GM19043 (cell line): Measurements from ENCODE around the gene KIAA0586.
"Not testable (repeated sequence)": the region's sequence is repeated elsewhere in the genome, so short reads cannot be mapped to it uniquely, and the experiment has no call there.

Source experiments
- ATAC-seq: cut with Tn5 transposase; IDR thresholded peaks from one replicate; pipeline ENCODE4 v1.9.1; 2021; ENCODE audit warnings: low read depth; ENCODE audit not compliant: unreplicated experiment

The KIAA0586 gene

DNA sequence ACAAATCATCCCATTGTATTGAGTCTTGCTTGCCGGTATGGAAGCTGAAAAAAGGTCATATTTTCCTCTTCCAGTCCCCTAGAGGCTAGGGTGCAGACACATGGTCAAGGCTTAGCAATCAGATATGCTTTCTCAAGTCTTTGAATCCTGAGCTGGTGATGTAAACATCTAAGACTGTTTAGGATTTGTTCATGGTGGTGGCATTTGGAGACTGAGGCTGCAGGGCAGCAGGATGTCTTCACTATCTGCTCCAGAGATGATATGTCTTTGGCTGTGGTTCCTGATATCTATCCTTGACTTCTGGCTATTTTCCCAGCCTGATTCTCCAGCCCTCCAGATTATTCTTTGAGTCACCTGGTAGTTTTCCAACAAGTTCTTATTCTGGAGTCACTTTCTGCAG, 159.8 kb downstream of the KIAA0586 start:
- ATAC-seq = no peak

DNA sequence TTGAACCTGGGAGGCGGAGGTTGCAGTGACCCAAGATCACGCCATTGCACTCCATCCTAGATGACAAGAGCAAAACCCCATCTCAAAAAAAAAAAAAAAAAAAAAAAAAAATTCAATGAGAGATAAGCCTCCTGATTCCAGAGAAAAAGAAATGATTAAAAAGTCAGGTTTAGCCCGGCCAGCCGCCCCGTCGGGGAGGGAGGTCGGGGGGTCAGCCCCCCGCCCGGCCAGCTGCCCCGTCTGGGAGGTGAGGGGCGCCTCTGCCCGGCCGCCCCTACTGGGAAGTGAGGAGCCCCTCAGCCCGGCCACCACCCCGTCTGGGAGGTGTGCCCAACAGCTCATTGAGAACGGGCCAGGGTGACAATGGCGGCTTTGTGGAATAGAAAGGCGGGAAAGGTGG, 160.8 kb downstream of the KIAA0586 start:
- not testable (repeated sequence) for ATAC-seq

DNA sequence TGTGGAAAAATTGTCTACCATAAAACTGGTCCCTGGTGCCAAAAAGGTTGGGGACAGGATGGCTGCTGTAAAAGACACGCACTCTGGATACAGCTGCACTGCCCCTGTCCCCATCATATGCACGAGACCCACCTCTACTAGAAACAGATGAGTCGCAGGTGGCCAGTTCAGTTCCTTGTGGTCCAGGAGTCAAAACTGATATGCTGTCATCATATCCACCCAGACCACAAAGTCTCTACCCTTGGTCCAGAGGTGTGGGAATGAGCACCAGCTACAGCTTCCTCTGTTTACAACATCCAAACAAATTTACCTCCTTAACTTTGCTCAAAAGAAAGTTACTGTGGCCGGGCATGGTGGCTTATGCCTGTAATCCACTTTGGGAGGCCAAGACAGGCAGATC, 166.5 kb downstream of the KIAA0586 start:
- no peak for ATAC-seq

DNA sequence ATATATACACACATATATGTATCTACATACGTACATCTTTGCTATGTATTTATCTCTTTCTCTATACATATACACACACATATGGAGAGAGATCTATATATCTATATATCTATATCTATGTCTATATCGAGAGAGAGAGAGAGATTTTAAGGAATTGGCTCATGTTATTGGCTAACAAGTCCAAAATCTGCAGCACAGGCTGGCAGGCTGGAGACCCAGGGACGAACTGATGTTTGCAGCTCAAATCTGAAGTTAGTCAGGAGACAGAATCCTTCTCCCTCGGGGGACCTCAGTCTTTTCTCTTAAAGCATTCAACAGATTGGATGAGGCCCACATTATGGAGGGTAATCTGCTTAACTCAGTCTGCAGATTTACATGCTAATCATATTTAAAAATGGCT, 169.5 kb downstream of the KIAA0586 start:
- no peak for ATAC-seq

DNA sequence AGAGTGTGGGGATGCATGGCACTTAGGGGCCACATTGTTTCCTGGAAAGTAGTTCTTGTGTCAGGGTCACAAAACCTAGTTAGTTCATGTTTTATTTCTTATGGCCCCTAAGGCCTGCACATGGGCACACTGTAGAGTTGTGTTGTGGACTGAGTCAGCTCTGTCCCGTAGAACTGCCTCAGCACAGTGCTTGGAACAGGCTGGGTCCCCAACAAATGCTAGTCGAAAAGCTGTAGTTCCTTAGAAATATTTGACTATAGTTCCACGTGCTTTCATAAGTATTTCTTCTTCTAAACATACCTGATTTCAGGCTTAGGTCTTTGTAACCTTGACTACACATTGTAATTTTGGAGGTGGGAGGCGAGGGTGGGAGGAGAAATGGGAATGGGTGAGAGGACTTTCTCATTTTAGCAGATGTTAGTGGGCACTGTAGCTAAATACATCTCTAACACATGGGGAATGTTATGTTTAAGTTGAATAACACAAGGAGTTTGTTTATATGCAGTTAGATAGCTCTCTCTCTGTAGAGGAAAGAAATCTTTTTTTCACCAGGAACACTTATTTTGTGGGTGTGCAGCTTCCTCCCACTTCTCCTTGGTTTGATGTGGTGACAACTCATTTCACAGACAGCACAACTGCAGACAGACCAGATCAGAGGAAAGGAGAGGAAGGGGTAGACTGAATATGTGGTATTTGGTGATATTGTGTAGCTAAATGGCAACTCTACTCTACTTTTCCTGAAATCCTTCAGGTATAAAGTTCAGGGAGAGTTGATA, 170.7 kb downstream of the KIAA0586 start:
- no peak for ATAC-seq

DNA sequence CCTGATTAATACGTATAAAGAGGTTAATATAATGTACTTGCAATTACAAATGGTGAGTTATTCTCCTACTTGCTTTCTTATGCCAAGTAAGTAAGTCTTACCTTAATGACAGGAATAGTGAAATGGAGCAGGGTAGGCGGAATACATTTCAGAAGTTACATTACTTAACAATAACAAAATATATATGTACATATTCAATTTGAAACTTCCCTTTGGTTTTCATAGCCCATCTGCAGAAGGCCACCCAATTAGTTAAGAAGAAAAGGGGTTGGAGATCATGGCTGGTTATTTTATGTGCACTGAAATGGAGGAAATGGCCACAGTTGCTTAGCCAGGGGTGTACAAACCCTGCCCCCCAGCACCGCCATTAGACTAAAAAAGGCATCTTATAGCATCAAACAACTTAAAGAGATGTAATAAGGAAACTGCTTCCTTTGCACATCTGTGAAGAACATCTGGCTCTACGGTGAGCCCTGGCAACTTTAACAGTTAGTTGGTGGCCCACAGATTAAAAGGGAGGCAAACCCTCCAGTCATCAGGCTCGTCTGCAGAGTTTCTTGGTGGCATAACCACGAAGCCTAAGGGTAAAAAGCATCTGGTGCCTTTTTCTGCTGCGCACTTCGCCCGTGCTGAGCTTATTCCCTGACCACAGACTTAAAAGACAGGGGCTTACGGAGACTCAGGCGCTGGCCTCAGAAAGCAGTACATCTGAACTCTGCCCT, 171.4 kb downstream of the KIAA0586 start:
- no peak for ATAC-seq

DNA sequence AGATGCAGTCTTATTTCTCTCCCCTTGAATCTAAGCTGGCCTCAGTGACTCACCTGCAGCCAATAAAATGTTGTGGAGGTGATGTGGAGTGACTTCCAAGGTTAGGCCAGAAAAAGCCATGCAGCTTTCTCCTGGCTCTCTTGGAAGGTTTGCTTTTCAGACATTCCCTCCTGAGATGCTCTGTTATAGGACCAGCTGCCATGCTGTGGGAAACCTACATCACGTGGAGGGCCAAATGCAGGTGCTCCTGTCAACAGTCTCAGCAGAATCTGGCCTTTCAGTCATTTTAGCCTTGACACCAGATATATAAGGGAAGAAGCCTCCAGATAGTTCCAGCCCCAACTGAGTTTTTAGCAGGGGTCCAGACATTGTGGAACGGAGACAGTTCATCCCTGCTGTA, 172.2 kb downstream of the KIAA0586 start:
- ATAC-seq = no peak
